GM21737 (cell line): ENCODE results near the gene MRPL38.
"Not testable (repeated sequence)": the region's sequence is repeated elsewhere in the genome, so short reads cannot be mapped to it uniquely, and the experiment has no call there.

Experiments used
- ATAC-seq: cut with Tn5 transposase; IDR thresholded peaks from one replicate; pipeline ENCODE4 v1.9.1; 2021; ENCODE audit warnings: mild to moderate bottlenecking, moderate library complexity; ENCODE audit not compliant: unreplicated experiment

Gene MRPL38

DNA sequence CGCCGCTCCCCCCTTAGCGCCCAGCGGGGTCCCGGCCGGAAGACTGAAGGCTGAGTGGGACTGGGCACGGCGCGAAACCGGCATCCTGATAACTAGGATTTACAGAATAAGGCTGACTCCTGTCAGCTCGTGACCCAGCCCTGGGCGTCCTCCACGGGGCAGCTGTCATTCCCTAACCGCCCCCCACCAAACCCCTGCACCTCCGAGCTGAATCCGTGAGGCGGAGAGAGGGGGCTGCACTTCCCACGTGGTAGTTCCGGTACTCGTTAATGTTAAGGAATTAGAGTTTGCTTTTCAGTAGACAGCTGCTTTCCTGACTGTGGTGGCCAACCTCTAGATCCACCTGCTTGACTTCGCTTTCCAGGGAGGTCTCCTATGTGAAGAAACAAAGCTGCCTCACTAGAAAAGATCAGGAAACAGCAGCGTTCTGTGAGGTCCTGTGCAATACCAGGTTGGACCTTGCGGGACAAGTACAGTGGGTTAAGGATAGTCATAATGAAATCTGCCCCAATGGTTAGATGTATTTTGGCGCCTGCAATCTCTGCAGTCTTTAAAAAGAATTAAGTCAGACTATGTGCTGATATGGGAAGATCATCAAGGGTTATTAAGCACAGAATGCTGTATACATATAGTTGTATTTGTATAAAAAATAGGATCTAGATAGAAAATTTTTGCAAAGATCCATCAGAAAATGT, 48.5 kb downstream of the MRPL38 start:
- peak; percentile 34 for ATAC-seq

DNA sequence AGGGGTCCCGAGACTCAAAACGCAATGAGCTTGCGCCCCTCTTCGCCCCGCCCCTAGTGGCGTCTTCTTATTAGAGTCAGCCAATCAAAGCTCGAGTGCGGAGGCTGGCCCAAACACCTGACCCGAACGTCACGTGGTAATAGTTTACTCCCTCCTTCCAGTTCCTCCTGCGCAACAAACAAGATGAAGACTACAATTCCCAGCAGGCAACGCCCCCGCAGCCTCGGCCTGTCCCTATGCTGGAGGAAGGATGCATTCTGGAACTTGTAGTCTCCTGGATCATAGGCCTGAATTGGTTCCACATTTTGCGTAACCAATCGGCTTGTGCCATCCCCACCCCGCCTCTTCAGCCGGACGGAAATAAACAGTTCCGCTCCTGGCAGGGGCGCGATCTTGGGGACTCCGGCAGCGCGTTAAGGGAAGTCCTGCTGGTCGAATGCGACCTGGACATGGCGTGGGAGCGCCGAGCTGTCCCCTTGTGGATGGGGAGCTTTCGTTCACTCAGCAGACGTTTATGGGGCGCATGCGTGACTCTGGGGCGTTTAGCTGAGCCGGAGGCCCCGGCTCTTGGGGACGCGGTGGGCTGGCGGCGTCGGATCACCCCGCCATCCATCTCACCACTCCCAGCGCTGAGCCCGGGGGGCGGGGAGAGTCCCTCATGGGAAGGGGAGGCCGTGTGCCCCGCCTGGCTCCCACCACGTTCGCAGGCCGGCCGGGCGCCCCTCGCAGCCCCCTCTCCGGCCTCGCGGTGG, 49.2 kb downstream of the MRPL38 start, which contains the start of gene WBP2:
TSS of gene WBP2 (minus strand) at position 26 of the 752 bp plus-strand sequence. CDS start 38 bp downstream, outside the sequence.
- peak; percentile 75 for ATAC-seq

GRCh38 chr17:75854881-75855309, 49.8 kb downstream of the MRPL38 start:
- ATAC-seq: peak; percentile 1

DNA sequence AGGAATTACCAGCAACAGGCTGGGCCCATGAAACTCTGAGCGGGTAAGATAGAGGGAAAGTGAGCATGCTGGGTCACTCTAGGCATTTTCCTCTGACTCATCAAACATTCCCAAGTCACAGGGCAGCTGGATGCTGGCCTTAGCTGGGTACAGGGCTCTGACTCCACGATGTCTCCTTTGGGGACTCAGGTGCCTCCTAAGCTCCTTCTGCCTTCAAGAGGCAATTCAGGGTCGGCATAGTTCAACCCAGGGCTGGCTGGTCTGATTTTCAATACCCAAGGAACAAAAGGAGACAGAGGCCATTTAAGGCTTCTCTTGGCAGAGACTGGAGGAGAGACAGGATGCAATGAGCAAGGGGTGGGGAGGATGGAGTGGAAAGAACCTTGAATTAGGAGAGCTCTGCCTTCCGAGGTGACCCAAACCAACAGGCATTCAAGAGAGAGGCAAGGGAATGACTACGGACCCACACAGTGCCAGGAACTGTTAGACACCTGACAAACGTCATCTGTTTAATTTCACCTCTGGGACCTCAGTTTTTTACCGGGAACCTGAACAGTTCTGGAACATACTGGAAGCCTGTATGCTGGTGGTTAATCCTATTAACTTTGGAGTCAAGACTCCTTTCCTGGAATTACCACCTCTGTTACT, 50.5 kb downstream of the MRPL38 start:
- ATAC-seq: no peak

DNA sequence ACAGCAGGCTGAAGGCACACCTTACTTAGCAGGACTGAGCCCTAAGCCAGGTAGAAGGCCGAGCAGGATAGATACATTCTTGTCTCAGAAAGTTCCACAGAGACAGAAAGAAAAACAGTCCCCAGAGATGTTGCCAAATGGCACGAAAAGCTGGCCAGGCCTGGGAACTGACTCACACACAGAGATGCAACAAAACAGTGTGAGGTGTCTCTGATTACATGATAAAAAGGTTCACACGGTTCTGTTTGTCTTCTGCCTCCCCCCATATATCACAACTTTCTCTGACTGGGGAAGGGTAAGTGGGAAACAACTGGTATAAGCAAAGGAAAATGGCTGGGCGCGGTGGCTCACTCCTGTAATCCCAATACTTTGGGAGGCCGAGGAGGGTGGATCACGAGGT, 51.3 kb downstream of the MRPL38 start:
- no peak for ATAC-seq

- ATAC-seq: not testable (repeated sequence)
Observed at GRCh38 chr17:75851693-75851991, 53.0 kb downstream of the MRPL38 start.

GRCh38 chr17:75850928-75851692, 53.6 kb downstream of the MRPL38 start:
- ATAC-seq: no peak

DNA sequence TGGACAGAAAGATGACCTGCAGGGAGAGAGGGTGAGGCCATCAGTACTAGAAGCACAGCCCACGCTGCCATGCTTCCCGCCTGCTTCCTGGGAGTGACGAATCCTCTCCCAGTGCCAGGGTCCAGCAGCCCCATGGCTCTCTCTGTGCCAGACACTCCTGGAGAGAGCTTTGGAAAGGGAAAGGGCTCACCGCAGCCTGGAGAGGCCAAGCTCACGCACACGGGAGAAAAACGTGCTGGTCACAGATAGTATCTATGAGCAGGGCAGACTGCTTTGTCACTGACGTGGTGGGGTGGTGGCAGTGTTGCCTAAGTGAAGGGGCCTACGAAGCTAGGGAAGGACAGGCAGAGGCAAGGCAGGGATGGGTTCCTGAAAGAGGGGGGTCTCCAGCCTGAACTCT, 55.0 kb downstream of the MRPL38 start:
- no peak for ATAC-seq

DNA sequence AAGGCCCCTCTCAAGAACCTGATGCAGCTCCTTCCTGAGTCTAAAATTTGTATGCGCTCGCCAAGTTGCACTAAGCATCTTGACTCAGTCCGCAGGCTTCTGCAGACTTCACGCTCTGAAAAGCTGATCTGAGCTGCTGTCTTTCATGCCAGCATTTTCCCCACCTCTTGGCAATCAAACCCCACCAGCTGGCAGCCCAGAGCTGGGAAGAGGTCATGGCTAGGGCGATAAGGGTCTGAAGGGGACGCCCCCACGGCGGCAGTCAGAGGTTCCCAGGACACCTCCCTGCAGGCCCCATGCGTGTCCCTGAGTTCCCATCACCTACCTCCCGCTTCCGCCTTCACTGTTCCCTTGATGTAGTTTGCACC, 55.4 kb downstream of the MRPL38 start:
- ATAC-seq: no peak
